Breast epithelium (tissue), 3 donors: Measurements from ENCODE around the gene PLXNA2.

ENCODE experiments used
- CTCF ChIP-seq, 3 donors: fragments of 450-650 bp; IDR thresholded peaks; one replicate each; pipeline ENCODE4 v1.5.1; 2016 to 2017; ENCODE audit warnings: antibody characterized with exemption in 3 of 3, mild to moderate bottlenecking in 3 of 3, moderate library complexity in 3 of 3
- POLR2A ChIP-seq: fragments of 450-650 bp; IDR thresholded peaks from one replicate; pipeline ENCODE4 v1.6.1; 2016; ENCODE audit warnings: antibody characterized with exemption, mild to moderate bottlenecking, moderate library complexity
- POLR2AphosphoS5 ChIP-seq, 3 donors: sonication (generic); formaldehyde crosslinking; IDR thresholded peaks; one replicate each; pipeline ENCODE4 v1.6.1; 2017; ENCODE audit warnings: antibody characterized with exemption in 3 of 3

- TF ChIP-seq POLR2A (no peak), CTCF (IDR thresholded peaks at IDR 0.05) (no peak), POLR2AphosphoS5 (IDR thresholded peaks at IDR 0.05) (no peak)
Observed at GRCh38 chr1:208113011-208113410, 131.2 kb downstream of the PLXNA2 start.
